Activated naive CD8-positive, alpha-beta T cell treated with anti-CD3 and anti-CD28 coated beads for 36 hours (primary cell): ENCODE measurements around the gene RNF220. TPM values are rescaled to one million over a fixed set of nuclear protein-coding genes. Genes with fewer than 3 reads are reported as not detected.
"Not testable (repeated sequence)": the region's sequence is repeated elsewhere in the genome, so short reads cannot be mapped to it uniquely, and the experiment has no call there.

Experiments
- DNase-seq: peaks from one replicate; pipeline ENCODE4 v3.0.0; 2021
- H3K27ac Mint-ChIP-seq: one replicate; pipeline ENCODE4 v1.8.0; 2022; ENCODE audit warnings: mild to moderate bottlenecking, moderate library complexity, mixed read lengths
- H3K27me3 Mint-ChIP-seq: one replicate; pipeline ENCODE4 v1.8.0; 2022; ENCODE audit warnings: mild to moderate bottlenecking, mixed read lengths
- H3K36me3 Mint-ChIP-seq: one replicate; pipeline ENCODE4 v1.8.0; 2021; ENCODE audit warnings: mild to moderate bottlenecking, mixed read lengths
- H3K4me1 Mint-ChIP-seq: one replicate; pipeline ENCODE4 v1.8.0; 2021; ENCODE audit warnings: mixed read lengths
- H3K4me3 Mint-ChIP-seq: one replicate; pipeline ENCODE4 v1.8.0; 2022; ENCODE audit warnings: mild to moderate bottlenecking, moderate library complexity, mixed read lengths
- H3K9me3 Mint-ChIP-seq: one replicate; pipeline ENCODE4 v1.8.0; 2022; ENCODE audit warnings: mixed read lengths
- total RNA-seq, 2 experiments: library from RNA; stranded (reverse); gene quantifications; one replicate each; pipeline ENCODE4 v1.2.3, GENCODE V29; 2021

The RNF220 gene
- total RNA-seq, 2 experiments from 2014 or later: 99.0 to 108 TPM

DNA sequence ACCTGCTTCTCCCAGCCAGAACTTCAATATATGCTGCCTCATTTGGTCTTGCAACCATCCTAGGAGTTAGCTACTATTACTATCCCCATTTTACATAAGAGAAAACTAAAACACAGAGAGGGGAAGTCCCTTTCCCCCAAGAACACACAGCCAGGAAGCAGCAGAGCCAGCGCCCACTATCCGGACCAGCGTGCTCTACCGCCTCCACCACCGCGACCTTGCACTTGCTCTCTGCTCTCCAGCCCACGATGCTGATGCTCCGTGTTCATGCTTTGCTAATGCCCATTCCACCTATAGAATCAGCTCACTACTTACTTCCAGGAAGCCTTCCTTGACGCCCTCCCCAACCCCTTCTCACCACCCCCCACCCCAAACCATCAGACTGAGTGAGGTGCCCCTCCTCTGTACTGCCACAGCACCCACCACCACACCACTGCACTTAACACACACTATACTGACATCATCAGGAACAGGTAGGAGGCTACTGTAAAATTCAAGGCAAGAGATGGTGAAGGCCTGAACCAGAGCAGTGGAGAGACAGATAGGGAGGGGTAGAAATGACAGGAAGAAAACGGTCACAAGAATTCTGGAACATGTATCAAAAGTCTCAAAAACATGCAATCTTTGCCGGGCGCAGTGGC lies 259.8 kb downstream of the RNF220 start:
- Mint-ChIP-seq H3K9me3 (no peaks in the 10 kb centered on the region), H3K36me3 (no peaks in the 10 kb centered on the region), H3K4me3 (peak overlapping the region; percentile 29), H3K4me1 (peaks cover 17% of the 10 kb centered on the region), H3K27me3 (no peaks in the 10 kb centered on the region), H3K27ac (peak overlapping the region; percentile 81)
- DNase-seq: peak; percentile 59

DNA sequence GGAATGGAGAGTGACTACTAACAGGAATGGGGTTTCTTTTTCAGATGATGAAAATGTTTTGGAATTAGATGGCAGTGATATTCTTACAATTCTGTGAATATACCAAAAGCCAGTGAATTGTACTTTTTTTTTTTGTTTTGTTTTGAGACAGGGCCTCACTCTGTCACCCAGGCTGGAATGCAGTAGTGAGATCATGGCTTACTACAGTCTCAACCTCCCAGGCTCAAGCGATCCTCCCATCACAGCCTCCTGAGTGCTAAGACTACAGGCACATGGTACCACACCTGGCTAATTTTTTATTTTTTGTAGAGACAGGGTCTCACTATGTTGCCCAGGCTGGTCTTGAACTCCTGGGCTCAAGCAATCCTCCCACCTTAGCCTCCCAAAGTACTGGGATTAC lies 261.7 kb downstream of the RNF220 start:
- H3K4me3 Mint-ChIP-seq, H3K9me3 Mint-ChIP-seq, H3K27me3 Mint-ChIP-seq, H3K36me3 Mint-ChIP-seq, DNase-seq, H3K27ac Mint-ChIP-seq: not testable (repeated sequence)
- H3K4me1 Mint-ChIP-seq: peaks cover 17% of the 10 kb centered on the region

DNA sequence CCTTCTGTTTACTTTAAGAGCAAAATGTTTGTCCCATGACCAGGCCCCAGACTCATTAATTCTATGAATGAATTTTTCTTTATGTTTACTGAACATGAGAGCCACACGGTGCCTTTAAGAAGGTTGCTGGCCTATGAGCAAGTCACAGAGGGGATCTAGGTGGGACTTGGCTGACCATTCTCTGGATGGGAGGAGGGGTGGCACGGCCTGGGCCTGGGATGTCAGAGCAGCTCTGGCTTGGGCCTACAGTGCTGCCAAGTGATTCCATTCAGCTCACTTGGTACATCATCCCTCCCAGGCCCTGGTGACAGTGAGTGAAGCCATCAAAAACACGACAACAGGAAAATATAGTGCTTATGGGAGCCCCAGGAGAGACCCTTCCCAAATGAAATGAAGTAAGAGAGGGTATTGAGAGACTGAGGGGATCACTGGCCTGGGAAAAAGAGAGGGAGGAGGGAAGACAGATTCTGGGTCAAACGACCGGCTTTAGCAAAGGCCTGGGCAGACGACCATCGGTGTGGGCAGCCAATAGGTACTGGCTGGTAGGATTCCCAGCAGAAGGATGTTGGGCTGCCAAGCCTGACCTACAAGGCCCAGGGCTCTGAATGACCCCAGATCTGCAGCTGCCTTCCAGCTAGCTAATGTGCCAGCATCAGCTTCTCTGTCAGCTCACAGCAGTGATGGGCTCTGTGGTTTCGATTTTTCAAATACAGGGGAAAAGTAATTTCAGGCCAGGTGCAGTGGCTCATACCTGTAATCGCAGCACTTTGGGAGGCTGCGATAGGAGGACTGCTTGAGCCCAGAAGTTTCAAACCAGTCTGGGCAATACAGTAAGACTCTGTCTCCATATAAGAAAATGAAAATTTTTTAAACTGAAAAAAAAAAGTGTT lies 265.9 kb downstream of the RNF220 start:
- no peak for DNase-seq
- H3K9me3 Mint-ChIP-seq: no peaks in the 10 kb centered on the region
- H3K4me3 Mint-ChIP-seq: no peak overlapping the region
- no peak overlapping the region for H3K27ac Mint-ChIP-seq
- H3K36me3 Mint-ChIP-seq: no peaks in the 10 kb centered on the region
- H3K4me1 Mint-ChIP-seq: peaks cover 19% of the 10 kb centered on the region
- no peaks in the 10 kb centered on the region for H3K27me3 Mint-ChIP-seq

DNA sequence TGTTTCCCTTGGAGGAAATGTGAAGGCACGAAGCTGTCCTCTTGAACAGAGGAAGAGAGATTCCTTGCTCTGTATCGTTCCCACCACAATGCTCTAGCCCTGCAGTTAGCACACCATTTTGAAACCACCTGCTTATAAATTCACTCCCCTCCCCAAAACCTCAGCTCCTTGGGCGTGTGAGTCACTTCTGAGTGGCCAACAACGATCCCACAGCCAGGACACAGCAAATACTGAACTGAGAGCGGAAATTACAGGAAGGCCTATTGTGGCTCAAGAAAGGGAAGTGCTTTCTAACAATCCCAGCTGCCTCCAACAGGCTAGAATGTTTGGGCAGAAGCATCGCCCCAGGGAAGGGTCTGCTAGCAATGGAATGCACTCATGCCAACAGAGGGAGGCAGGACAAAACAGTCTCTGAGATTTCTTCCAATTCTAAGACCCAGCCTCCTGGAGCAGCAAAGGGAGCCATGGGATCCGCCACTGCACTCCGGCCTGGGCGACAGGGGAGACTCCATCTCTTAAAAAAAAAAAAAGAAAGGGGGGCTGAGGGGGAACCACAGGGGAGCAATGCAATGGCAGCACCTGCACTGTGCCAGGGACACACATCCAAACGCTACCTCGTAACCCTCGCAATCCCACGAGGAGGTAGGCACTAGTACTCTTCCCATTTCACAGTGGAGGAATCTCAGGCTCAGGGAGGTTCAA lies 267.4 kb downstream of the RNF220 start:
- Mint-ChIP-seq H3K27me3 (no peaks in the 10 kb centered on the region), H3K27ac (no peak overlapping the region), H3K9me3 (no peaks in the 10 kb centered on the region), H3K36me3 (no peaks in the 10 kb centered on the region), H3K4me1 (peaks cover 19% of the 10 kb centered on the region), H3K4me3 (no peak overlapping the region)
- no peak for DNase-seq

DNA sequence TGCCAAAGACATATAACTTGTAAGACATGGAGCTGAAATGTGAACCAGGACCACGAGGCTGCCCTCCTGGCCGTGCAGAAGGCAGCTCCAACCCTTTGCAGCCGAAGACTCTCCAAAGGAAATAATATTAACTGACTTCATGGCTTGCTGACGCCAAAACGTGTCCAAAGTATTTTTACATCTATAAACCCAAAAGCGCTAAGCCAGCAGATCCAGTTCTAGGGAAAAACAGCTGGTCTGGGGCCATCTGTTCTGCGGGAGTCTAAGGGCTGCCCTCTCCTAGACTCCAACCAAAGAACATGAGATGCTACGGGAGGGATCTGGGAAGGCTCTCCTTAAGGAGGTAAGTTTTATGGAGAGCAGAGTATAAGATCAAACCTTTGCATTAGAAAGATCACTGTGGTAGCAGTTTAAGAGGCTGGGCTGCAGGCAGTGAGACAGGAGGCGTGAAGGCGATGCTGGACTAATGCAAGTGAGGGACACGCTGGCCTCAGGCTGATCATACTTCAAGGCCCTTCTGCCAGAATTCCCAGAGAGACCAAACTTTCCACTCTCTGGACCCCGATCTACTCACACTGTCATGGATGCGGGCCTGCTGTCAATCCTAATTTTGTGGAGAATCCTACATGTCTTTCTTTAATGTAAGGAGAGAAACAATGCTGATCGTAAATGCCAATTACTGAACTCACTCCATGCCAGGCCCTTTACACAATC lies 268.1 kb downstream of the RNF220 start:
- H3K27ac Mint-ChIP-seq: no peak overlapping the region
- H3K9me3 Mint-ChIP-seq: no peaks in the 10 kb centered on the region
- no peaks in the 10 kb centered on the region for H3K27me3 Mint-ChIP-seq
- H3K36me3 Mint-ChIP-seq: no peaks in the 10 kb centered on the region
- peaks cover 19% of the 10 kb centered on the region for H3K4me1 Mint-ChIP-seq
- no peak for DNase-seq
- H3K4me3 Mint-ChIP-seq: peak overlapping the region; percentile 82

DNA sequence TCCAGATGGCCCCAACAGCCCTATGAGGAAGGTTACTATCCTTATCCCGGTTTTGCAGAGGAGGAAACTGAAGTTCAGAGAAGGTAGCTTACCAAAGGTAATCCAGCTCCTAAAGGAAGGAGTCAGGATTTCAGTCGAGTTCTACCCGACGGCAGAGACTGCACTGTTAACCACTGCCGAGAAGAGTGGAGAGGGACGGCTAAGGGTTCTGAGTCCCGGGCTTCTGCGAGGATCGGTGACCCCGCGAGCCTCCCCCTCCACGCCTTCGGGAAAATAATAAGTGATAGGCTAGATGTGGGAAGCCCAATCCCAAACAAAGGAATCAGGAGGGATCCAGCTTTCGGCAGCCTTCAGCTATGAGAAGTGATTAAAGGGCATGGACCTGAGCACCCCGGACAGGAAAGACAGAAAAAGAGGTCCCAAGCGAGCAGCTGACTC lies 268.6 kb downstream of the RNF220 start:
- DNase-seq: no peak

DNA sequence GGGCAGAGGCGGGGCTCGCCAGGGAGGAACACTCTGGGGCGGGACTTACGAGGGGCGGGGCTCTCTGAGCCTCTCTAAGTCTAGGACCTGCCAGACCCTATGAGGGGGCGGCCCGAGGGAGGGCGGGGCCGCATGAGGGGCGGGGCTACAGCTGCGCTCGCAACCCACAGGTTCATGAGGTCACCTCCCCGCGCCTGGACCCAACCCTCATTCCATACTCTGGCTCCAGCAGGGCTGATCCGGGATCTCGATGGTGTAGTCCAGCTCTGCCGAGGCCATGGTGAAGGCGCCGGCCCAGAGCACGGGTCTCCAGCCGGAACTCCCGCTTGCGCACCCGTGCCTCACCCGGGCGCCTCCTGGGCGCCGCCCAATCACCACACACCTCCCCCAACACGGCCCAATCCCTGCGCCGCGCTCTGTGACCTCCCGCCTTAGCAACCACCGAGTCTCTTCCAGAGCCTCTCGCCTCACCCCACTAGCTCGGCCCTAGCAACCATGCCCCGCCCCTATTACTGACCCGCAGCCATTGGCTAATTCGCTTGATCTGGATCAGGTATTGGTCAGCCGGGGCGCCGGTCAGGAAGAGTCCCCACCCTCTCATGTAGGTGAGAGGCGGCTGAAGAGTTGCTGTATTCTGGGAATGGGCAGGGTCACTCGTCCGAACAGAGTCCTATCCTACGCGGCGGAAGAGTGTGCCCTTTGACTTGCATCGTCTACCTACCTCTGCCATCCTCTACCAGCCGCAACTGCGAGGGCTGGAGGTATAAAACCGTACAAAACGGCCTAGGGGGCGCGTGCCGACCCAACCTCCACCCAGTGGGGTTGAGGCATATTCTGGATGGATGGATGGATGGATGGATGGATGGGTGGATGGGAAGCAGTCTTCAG lies 269.3 kb downstream of the RNF220 start, which contains the start of the genes ARMH1 and TMEM53:
TSS of gene ARMH1 (plus strand) at position 602 of the 888 bp plus-strand sequence. CDS start 14,984 bp downstream, outside the sequence.
TSS of gene TMEM53 (minus strand) at position 369 of the 888 bp plus-strand sequence. CDS start at position 279, 90 bp downstream.
- Mint-ChIP-seq H3K4me1 (peaks cover 19% of the 10 kb centered on the region), H3K27ac (peak within 1 kb of the TSS; percentile 83), H3K9me3 (no peaks in the 10 kb centered on the region), H3K4me3 (peak within 1 kb of the TSS; percentile 82), H3K36me3 (no peaks in the 10 kb centered on the region), H3K27me3 (no peaks in the 10 kb centered on the region)
- peak; percentile 97 for DNase-seq

More for the DNA sequence above, 268.6 kb downstream of the RNF220 start:
- H3K27ac Mint-ChIP-seq: no peak overlapping the region
- H3K4me1 Mint-ChIP-seq: peaks cover 19% of the 10 kb centered on the region
- no peaks in the 10 kb centered on the region for H3K27me3 Mint-ChIP-seq
- peak overlapping the region; percentile 82 for H3K4me3 Mint-ChIP-seq
- H3K36me3 Mint-ChIP-seq: no peaks in the 10 kb centered on the region
- no peaks in the 10 kb centered on the region for H3K9me3 Mint-ChIP-seq

DNA sequence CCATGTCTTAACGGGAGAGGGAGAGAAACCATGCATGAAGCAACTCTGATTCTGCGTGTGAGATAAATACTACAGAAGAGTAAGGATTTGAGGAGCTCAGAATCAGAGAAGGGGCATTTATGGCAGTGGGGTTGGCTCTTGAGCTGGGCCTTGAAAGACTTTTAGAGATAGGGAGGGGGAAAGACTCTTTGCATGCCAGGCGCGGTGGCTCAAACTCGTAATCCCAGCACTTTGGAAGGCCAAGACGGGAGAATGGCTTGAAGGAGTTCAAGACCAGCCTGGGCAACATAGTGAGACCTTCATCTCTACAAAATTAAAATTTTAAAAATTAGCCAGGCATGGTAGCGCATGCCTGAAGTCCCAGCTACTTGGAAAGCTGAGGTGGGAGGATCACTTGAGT lies 270.1 kb downstream of the RNF220 start:
- DNase-seq: no peak
- H3K4me3 Mint-ChIP-seq: peak overlapping the region; percentile 82
- peaks cover 19% of the 10 kb centered on the region for H3K4me1 Mint-ChIP-seq
- no peaks in the 10 kb centered on the region for H3K9me3 Mint-ChIP-seq
- H3K36me3 Mint-ChIP-seq: no peaks in the 10 kb centered on the region
- no peak overlapping the region for H3K27ac Mint-ChIP-seq
- H3K27me3 Mint-ChIP-seq: no peaks in the 10 kb centered on the region

DNA sequence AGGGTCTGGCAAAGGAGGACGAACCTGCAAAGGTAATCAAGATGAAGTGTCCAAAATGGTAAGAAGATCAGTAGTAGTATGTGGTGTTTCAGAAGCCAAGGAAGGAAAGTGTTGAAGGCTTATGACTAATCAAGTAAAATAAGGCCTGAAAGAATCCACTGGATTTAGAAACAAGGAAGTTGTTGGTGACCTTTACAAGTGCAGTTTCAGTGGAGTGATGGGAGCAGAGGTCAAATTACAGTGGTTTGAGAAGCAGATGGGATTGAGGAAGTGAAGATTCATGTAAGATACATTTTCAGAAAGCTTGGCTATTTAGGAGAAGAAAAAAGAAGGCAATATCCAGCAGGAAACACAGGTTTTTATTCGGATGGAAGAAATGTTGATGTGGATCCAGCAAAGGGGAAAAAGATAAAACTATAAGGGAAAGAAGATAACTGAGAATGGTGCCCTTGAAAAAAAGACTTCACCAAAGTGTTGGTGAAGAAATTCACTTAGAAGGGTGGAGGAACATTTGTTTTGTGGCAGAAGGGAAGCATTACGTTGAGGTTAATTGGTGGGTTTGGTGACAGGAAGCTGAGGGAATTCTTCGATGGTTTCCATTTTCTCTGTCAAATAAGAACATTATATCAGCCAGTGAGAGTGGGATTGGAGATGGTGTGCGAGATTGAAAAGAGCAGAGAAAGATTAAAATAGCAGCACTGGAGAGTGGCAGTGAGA lies 271.6 kb downstream of the RNF220 start:
- H3K27me3 Mint-ChIP-seq: no peaks in the 10 kb centered on the region
- DNase-seq: no peak
- no peaks in the 10 kb centered on the region for H3K9me3 Mint-ChIP-seq
- peaks cover 19% of the 10 kb centered on the region for H3K4me1 Mint-ChIP-seq
- no peak overlapping the region for H3K27ac Mint-ChIP-seq
- no peak overlapping the region for H3K4me3 Mint-ChIP-seq
- H3K36me3 Mint-ChIP-seq: no peaks in the 10 kb centered on the region

DNA sequence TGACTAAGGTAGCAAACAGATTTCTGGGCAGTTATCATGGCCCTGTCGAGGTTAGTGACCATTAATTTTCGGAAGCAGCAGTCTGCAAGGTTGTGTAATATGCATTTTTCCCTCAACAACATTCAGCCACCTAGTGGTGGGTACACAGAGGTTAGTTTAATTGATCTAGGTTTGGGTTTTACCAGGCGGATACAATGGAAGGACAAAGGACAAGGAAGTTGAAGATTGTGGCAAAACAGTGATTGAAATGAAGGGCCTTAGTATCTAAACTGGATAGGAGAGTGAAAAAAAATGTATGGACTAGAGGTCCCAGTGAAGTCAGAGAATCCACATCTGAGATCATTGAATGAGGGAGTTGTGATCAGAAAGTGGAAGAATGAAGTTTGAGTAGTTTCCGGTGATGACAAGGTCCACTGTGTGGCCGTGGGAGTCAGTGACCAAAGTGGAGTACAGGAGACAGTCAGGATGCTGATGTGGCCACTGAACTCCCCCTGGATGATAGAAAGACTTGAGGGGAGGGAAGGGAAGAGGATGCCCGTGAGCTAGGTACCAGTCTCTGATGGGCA lies 272.2 kb downstream of the RNF220 start:
- no peaks in the 10 kb centered on the region for H3K36me3 Mint-ChIP-seq
- no peaks in the 10 kb centered on the region for H3K27me3 Mint-ChIP-seq
- no peak overlapping the region for H3K27ac Mint-ChIP-seq
- no peak for DNase-seq
- H3K9me3 Mint-ChIP-seq: no peaks in the 10 kb centered on the region
- H3K4me3 Mint-ChIP-seq: no peak overlapping the region
- H3K4me1 Mint-ChIP-seq: peaks cover 14% of the 10 kb centered on the region

DNA sequence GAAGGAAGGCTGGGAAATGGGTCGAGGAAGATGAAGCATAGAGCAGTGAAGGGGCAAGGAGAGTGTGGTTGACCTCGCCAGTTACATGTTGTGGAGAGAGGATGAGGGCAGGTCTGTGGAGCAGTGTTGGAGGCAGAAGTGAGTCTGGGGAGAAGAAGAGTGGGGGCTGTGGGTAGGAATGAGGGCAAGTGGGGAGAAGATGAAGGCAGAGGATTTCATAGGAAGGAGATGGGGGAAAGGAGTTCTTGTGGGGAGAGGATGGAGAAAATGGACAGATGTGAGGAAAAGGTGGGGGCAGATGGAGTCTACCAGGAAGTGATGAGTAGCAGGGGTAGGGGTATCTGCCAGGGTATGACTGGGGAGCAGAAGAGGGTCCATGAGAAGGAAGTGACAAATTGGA lies 273.1 kb downstream of the RNF220 start:
- Mint-ChIP-seq H3K27ac (no peak overlapping the region), H3K9me3 (no peaks in the 10 kb centered on the region), H3K27me3 (no peaks in the 10 kb centered on the region), H3K4me1 (peaks cover 8% of the 10 kb centered on the region), H3K36me3 (no peaks in the 10 kb centered on the region), H3K4me3 (no peak overlapping the region)
- DNase-seq: no peak

DNA sequence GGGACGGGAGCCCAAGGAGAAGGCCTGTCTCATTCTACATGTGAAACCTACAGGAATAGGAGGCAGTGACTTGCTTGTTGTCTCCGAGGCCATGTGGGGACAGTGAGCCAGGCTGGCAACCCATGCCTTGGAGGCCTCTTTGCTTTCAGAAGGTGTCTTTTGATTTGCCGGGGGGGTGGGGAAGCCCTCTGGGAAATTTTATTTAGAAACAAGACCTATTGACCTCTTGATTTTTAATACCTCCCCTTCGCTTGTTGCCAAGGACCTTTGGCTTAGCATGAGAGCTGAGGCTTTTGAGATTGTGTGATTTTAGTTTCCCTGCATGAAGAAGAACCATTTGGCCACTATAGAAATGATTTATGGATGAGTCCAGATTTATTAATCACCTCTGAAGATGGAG lies 273.6 kb downstream of the RNF220 start:
- Mint-ChIP-seq H3K27me3 (no peaks in the 10 kb centered on the region), H3K4me3 (no peak overlapping the region), H3K4me1 (peaks cover 2% of the 10 kb centered on the region), H3K27ac (no peak overlapping the region), H3K9me3 (no peaks in the 10 kb centered on the region), H3K36me3 (no peaks in the 10 kb centered on the region)
- DNase-seq: no peak

DNA sequence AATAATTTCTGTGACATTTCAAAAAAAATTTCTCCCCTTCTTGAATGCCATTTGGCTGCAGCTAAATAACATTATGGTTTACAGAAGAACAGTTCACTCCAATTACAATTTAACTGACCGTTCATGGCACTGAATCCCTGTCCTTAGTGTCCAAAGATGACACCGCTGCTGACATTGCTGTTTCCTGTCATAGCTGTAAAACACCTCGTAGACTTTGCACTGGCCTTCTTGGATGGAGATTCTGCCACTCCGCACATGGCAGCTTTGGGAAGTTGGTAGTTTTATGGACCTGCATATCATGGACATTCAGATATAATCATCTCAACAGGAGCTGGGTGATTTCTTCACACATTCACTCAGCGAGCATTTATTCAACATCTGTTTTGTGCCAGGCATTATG lies 274.4 kb downstream of the RNF220 start:
- H3K9me3 Mint-ChIP-seq: no peaks in the 10 kb centered on the region
- H3K36me3 Mint-ChIP-seq: no peaks in the 10 kb centered on the region
- H3K27me3 Mint-ChIP-seq: no peaks in the 10 kb centered on the region
- DNase-seq: no peak
- no peak overlapping the region for H3K27ac Mint-ChIP-seq
- no peaks in the 10 kb centered on the region for H3K4me1 Mint-ChIP-seq
- H3K4me3 Mint-ChIP-seq: no peak overlapping the region
